ENCODE measurements around the gene SKAP1.

GRCh38 chr17:48258331-48258730 is 171.7 kb downstream of the SKAP1 start:
- no peak for TF ChIP-seq CTCF (IDR thresholded peaks at IDR 0.05)
- TF ChIP-seq POLR2A (IDR thresholded peaks at IDR 0.05) = no peak

Data from thyroid gland (tissue), 4 donors.